ENCODE results near the gene DNM1. TPM values are rescaled to one million over a fixed set of nuclear protein-coding genes. Genes with fewer than 3 reads are reported as not detected.

The DNM1 gene
- total and polyA plus RNA-seq, 10 of the 15 experiments (the other 5 are each of a cell fraction or from before 2014, with no cell fraction given), result 0.06 to 0.67 (median 0.19) TPM; not detected in 3

DNA sequence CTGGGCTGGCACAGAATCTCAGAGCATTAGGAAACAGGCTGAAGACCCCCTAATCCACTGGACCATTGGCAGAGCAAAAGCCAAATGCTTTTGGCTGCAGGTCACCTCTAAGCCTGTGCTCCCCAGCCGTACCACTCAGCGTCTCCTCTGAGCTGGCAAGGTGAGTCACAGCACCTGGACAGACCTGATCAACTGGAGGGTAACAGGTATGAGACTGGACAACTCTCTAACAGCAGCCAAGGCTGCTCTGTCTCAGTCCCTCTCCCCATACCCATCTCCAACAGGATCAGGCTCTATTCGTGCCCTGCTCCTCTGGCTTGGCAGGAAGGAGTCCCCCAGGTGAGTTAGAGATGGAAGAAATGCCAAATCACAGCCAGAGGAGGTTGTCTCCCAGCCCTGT lies 67.9 kb downstream of the DNM1 start (continued):
- TF ChIP-seq TCF12 (IDR thresholded peaks at IDR 0.05; ENCODE audit: low read depth, low read length) (no peak), STAT3 (IDR thresholded peaks at IDR 0.05; ENCODE audit: low read depth, low read length) (no peak), SP1 (IDR thresholded peaks at IDR 0.05; ENCODE audit: low read depth, low read length) (no peak), POLR2AphosphoS5 (IDR thresholded peaks at IDR 0.05; ENCODE audit: low read length) (no peak), SMAD5 (IDR thresholded peaks at IDR 0.05; ENCODE audit: low read depth) (no peak), LARP7 (IDR thresholded peaks at IDR 0.05) (no peak), PAX8 (IDR thresholded peaks at IDR 0.05) (no peak), ZZZ3 (IDR thresholded peaks at IDR 0.05; ENCODE audit: control insufficient read depth, insufficient read length, low read depth) (no peak)
- TF ChIP-seq, protein P1, sequence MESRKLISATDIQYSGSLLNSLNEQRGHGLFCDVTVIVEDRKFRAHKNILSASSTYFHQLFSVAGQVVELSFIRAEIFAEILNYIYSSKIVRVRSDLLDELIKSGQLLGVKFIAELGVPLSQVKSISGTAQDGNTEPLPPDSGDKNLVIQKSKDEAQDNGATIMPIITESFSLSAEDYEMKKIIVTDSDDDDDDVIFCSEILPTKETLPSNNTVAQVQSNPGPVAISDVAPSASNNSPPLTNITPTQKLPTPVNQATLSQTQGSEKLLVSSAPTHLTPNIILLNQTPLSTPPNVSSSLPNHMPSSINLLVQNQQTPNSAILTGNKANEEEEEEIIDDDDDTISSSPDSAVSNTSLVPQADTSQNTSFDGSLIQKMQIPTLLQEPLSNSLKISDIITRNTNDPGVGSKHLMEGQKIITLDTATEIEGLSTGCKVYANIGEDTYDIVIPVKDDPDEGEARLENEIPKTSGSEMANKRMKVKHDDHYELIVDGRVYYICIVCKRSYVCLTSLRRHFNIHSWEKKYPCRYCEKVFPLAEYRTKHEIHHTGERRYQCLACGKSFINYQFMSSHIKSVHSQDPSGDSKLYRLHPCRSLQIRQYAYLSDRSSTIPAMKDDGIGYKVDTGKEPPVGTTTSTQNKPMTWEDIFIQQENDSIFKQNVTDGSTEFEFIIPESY (IDR thresholded peaks at IDR 0.05), result no peak
- TF ChIP-seq, protein P2, sequence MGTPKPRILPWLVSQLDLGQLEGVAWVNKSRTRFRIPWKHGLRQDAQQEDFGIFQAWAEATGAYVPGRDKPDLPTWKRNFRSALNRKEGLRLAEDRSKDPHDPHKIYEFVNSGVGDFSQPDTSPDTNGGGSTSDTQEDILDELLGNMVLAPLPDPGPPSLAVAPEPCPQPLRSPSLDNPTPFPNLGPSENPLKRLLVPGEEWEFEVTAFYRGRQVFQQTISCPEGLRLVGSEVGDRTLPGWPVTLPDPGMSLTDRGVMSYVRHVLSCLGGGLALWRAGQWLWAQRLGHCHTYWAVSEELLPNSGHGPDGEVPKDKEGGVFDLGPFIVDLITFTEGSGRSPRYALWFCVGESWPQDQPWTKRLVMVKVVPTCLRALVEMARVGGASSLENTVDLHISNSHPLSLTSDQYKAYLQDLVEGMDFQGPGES (IDR thresholded peaks at IDR 0.05), result no peak

DNA sequence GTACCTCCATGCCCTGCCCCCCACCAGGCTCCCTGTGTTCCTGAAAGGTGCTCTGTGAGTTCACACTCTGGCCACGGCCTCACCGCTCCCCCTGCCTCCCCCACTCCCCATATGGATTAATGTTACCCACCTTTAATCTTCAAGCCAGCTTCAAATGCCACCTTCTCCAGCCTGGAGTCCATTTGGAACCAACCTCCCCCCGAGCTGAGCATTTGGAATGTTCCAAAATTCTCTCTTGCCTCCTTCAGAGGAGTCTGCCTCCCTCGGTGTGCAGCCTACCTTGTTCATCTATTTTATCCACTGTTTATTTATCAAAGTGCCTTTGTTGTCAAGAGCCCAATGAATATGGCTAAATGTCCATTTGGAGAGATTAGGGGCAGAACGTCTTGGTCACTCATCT lies 68.3 kb downstream of the DNM1 start:
- Histone ChIP-seq H2AFZ (ENCODE audit: control insufficient read depth, low read depth, low read length) (no peak overlapping the region), H3K27ac (ENCODE audit: control insufficient read depth, insufficient read depth) (no peak overlapping the region), H3K9me3 (replicated peaks; ENCODE audit: control insufficient read depth, insufficient read depth, low read length) (no peaks in the 10 kb centered on the region), H3K9ac (ENCODE audit: control insufficient read depth, insufficient read depth, low read length) (no peak overlapping the region), H3K27me3 (replicated peaks in 1 of 2; ENCODE audit: control insufficient read depth in 2 of 2, insufficient read depth in 2 of 2, low read length in 1 of 2) (no peaks in the 10 kb centered on the region), H3K36me3 (ENCODE audit: control insufficient read depth in 2 of 2, insufficient read depth in 2 of 2, low read length in 1 of 2) (peaks cover 2 to 17% of the 10 kb centered on the region in 2 experiments), H4K20me1 (ENCODE audit: control insufficient read depth, insufficient read depth) (no peaks in the 10 kb centered on the region), H3K4me2 (ENCODE audit: control insufficient read depth, insufficient read depth) (no peak overlapping the region), H3K79me2 (ENCODE audit: control insufficient read depth, insufficient read depth, low read length) (peaks cover 17% of the 10 kb centered on the region), H3K4me3 (no peak overlapping the region), H3K4me1 (ENCODE audit: control insufficient read depth, insufficient read depth, low read length) (0 out of 2 replicates have a peak, but pooled peaks cover 4% of the 10 kb centered on the region)
- BruUV-seq (replicated peaks), result TSS peak; percentile 34
- in situ Hi-C loops (cut with MboI) (no loop called here), intact Hi-C loops (cut with micrococcal nuclease; ENCODE audit: unreplicated experiment) (no loop called here)
- FAIRE-seq (no peak), DNase-seq (ENCODE audit: low read depth, low spot score) (no peak), ATAC-seq (no peak)
- ChIA-PET CTCF (interaction anchor here (0.7 to 3.5 kb wide), 2 partner anchors 10 to 17 kb away, joined by 3 to 11 read pairs; no protein-coding TSS in a partner anchor), RAD21 (ENCODE audit: unreplicated experiment) (no interaction called here), SMC1A (ENCODE audit: uncharacterized antibody, unreplicated experiment) (interaction anchor here (0.6 kb wide), 1 partner anchor 130 kb away, joined by 3 read pairs; no protein-coding TSS in a partner anchor), POLR2A (no interaction called here)
- 79% methylated on average over 5 of the region's 5 CpGs for WGBS (ENCODE audit: insufficient coverage, insufficient replicate concordance, low lambda C conversion rate, missing lambda C conversion rate)
- TF ChIP-seq ETV6 (conservative IDR thresholded peaks at IDR 0.05 in 1 of 2, IDR thresholded peaks at IDR 0.05 in 1 of 2; ENCODE audit: borderline replicate concordance in 1 of 2, low read depth in 1 of 2) (no peak), BACH1 (IDR thresholded peaks at IDR 0.05; ENCODE audit: borderline replicate concordance) (no peak), RFX5 (IDR thresholded peaks at IDR 0.05; ENCODE audit: low read depth, low read length) (no peak), MEF2A (IDR thresholded peaks at IDR 0.05; ENCODE audit: insufficient read depth, low read depth, low read length) (no peak), ZNF217 (IDR thresholded peaks at IDR 0.05) (no peak), STAT3 (IDR thresholded peaks at IDR 0.05; ENCODE audit: low read depth, low read length) (no peak), RB1 (IDR thresholded peaks at IDR 0.05; ENCODE audit: borderline replicate concordance) (no peak), SRF (IDR thresholded peaks at IDR 0.05; ENCODE audit: low read depth in 2 of 2, low read length in 2 of 2) (no peak), CREB1 (IDR thresholded peaks at IDR 0.05; ENCODE audit: low read depth) (no peak)
- TF ChIP-seq, protein P3, sequence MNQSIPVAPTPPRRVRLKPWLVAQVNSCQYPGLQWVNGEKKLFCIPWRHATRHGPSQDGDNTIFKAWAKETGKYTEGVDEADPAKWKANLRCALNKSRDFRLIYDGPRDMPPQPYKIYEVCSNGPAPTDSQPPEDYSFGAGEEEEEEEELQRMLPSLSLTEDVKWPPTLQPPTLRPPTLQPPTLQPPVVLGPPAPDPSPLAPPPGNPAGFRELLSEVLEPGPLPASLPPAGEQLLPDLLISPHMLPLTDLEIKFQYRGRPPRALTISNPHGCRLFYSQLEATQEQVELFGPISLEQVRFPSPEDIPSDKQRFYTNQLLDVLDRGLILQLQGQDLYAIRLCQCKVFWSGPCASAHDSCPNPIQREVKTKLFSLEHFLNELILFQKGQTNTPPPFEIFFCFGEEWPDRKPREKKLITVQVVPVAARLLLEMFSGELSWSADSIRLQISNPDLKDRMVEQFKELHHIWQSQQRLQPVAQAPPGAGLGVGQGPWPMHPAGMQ (IDR thresholded peaks at IDR 0.05; ENCODE audit: borderline replicate concordance), result no peak
- TF ChIP-seq, protein P4, sequence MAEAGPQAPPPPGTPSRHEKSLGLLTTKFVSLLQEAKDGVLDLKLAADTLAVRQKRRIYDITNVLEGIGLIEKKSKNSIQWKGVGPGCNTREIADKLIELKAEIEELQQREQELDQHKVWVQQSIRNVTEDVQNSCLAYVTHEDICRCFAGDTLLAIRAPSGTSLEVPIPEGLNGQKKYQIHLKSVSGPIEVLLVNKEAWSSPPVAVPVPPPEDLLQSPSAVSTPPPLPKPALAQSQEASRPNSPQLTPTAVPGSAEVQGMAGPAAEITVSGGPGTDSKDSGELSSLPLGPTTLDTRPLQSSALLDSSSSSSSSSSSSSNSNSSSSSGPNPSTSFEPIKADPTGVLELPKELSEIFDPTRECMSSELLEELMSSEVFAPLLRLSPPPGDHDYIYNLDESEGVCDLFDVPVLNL (IDR thresholded peaks at IDR 0.05; ENCODE audit: low read depth, low read length), result no peak
